ENCODE measurements around the gene RALGAPB.
"Not testable (repeated sequence)": the region's sequence is repeated elsewhere in the genome, so short reads cannot be mapped to it uniquely, and the experiment has no call there.

- TF ChIP-seq CTCF, POLR2A (IDR thresholded peaks at IDR 0.05): not testable (repeated sequence)
These were observed 121.6 kb downstream of the RALGAPB start for GRCh38 chr20:38594281-38594680.

All from breast epithelium (tissue), 3 donors.